Upper lobe of right lung (tissue), 1 donor: Measurements from ENCODE around the gene TNFSF13B. TPM values are rescaled to one million over a fixed set of nuclear protein-coding genes. Genes with fewer than 3 reads are reported as not detected.

Experiments
- ATAC-seq: fragments of 200-7000 bp; cut with Tn5 transposase; one replicate; pipeline ENCODE4 v1.9.1; 2020; ENCODE audit warnings: mild to moderate bottlenecking, moderate library complexity
- DNase-seq: peaks from one replicate; pipeline ENCODE4 v3.0.0-alpha.2; 2020
- H3K27ac ChIP-seq: fragments of 200-600 bp; one replicate; pipeline ENCODE4 v1.8.0; 2022
- H3K27me3 ChIP-seq: fragments of 200-600 bp; one replicate; pipeline ENCODE4 v1.8.0; 2022; ENCODE audit warnings: mild to moderate bottlenecking
- H3K36me3 ChIP-seq: fragments of 200-600 bp; one replicate; pipeline ENCODE4 v1.8.0; 2022
- H3K4me1 ChIP-seq: fragments of 200-600 bp; one replicate; pipeline ENCODE4 v1.8.0; 2022
- H3K4me3 ChIP-seq: fragments of 200-600 bp; one replicate; pipeline ENCODE4 v1.8.0; 2022; ENCODE audit warnings: mild to moderate bottlenecking
- H3K9me3 ChIP-seq: fragments of 200-600 bp; one replicate; pipeline ENCODE4 v1.8.0; 2022
- intact Hi-C: fragments of 100-400 bp; cut with DNase I; formaldehyde crosslinking; loops from one replicate; pipeline ENCODE4 v1.11.0; 2022
- total RNA-seq: library from RNA; stranded (reverse); fragmentation: NEBNext Ultra II Directional; extraction: Animal tissue kit (Norgen Biotek cat#: 25700); gene quantifications from one replicate; pipeline ENCODE4 v1.2.1, GENCODE V29; 2021
- TF ChIP-seq, protein P1 (sequence below): fragments of 200-600 bp; IDR thresholded peaks from one replicate; pipeline ENCODE4 v1.8.0; 2022; ENCODE audit warnings: antibody characterized with exemption
- donor health status: DM: no; HTN: yes; CAD: no; lungs with severe emphysema.

Gene TNFSF13B
- total RNA-seq, 1 donor from 2014 or later: 12.2 TPM

DNA sequence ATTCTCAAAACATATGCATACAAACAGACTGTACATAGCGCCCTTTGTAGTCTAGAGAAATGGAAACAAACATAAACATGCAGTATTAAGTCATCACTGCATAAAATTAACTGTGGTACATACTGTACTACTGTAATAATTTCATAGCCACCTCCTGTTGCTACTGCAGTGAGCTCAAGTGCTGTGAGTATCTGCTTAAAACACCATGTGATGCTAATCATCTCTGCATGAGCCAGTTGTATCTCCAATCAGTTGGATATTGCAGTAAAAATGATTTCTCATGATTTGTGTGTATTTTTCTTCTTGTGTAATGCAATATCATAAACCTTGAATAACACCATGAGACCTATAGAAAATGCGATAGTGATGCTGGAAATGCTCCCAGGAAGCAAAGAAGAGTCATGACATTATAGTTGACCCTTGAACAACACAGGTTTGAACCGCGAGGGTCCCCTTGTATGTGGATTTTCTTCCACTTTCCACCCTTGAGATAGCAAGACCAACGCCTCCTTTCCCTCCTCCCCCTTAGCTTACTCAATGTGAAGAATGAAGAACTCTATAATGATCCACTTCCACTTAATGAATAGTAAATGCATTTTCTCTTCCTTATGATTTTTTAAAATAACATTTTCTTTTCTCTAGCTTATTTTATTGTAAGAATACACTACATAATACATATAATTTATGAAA lies 4.1 kb downstream of the TNFSF13B start:
- no peak overlapping the region for H3K4me3 ChIP-seq
- peaks cover 27% of the 10 kb centered on the region for H3K4me1 ChIP-seq
- DNase-seq (no peak), ATAC-seq (no peak)
- intact Hi-C loops: no loop called here
- no peak overlapping the region for H3K27ac ChIP-seq
- no peaks in the 10 kb centered on the region for H3K27me3 ChIP-seq
- TF ChIP-seq, protein P1, sequence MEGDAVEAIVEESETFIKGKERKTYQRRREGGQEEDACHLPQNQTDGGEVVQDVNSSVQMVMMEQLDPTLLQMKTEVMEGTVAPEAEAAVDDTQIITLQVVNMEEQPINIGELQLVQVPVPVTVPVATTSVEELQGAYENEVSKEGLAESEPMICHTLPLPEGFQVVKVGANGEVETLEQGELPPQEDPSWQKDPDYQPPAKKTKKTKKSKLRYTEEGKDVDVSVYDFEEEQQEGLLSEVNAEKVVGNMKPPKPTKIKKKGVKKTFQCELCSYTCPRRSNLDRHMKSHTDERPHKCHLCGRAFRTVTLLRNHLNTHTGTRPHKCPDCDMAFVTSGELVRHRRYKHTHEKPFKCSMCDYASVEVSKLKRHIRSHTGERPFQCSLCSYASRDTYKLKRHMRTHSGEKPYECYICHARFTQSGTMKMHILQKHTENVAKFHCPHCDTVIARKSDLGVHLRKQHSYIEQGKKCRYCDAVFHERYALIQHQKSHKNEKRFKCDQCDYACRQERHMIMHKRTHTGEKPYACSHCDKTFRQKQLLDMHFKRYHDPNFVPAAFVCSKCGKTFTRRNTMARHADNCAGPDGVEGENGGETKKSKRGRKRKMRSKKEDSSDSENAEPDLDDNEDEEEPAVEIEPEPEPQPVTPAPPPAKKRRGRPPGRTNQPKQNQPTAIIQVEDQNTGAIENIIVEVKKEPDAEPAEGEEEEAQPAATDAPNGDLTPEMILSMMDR: no peak
- H3K9me3 ChIP-seq: no peaks in the 10 kb centered on the region
- no peaks in the 10 kb centered on the region for H3K36me3 ChIP-seq

DNA sequence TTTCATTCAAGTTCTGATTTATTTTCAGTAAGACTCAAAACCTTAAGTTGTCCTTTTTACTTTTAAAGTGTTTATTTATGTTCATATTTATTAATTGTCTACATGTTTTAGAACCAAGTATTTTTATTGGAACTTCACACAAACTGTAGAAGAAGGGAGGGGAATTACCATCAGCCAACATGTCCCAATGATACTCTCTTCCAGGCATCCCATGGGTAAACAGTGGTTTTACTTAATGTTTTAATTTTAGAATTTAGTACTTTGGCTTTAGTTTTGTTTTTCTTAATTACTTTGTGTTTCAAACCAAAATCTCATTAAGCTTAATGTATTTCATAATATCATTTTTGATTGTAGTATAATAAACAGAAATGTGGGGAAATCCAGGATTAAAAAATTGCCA lies 5.2 kb downstream of the TNFSF13B start:
- ATAC-seq (no peak), DNase-seq (no peak)
- Histone ChIP-seq H3K36me3 (no peaks in the 10 kb centered on the region), H3K27ac (no peak overlapping the region), H3K27me3 (no peaks in the 10 kb centered on the region), H3K4me1 (peaks cover 15% of the 10 kb centered on the region), H3K9me3 (no peaks in the 10 kb centered on the region), H3K4me3 (no peak overlapping the region)
- TF ChIP-seq, protein P1: no peak
- intact Hi-C loops: no loop called here

DNA sequence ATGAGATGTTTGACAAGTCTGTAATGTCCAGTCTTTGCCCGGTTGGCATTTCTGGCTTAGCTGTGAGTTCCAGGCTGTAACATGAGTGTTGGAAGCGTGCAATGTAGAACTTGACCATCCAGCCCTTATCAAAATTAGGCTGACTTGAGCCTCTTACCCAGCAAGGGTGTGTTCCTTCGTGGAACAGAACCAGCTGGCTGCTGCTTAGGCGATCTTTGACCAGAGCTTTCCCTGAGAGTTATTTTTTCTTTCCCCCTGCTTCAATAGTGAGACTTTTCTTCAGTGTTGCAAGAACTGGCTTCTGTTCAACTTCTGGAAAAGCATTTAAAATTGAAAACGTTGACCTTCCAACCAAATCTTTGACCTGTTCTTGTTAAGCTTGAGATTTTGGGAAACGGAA lies 6.5 kb downstream of the TNFSF13B start:
- intact Hi-C loops: no loop called here
- H3K27me3 ChIP-seq: no peaks in the 10 kb centered on the region
- TF ChIP-seq, protein P1: no peak
- DNase-seq (no peak), ATAC-seq (peak; percentile 77)
- no peaks in the 10 kb centered on the region for H3K36me3 ChIP-seq
- H3K27ac ChIP-seq: no peak overlapping the region
- H3K4me3 ChIP-seq: no peak overlapping the region
- peaks cover 9% of the 10 kb centered on the region for H3K4me1 ChIP-seq
- H3K9me3 ChIP-seq: no peaks in the 10 kb centered on the region

DNA sequence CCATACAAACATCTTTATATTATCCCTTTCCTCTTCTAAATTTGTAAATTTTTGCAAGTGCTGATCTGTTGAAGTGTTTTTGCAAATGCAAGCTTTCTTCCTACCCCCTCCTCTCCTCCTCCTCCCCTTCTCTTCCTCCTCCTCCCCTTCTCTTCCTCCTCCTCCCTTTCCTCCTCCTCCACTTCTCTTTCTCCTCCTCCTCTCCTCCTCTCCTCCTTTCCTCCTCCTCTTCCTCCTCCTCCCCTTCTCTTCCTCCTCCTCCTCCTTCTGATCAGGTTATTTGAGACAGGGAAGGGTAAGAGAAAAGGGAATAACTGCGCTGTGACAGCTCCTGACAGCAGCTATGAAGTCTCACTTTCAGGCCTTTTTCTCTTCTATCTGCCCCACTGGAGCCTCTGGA lies 8.9 kb downstream of the TNFSF13B start:
- Histone ChIP-seq H3K4me1 (peaks cover 9% of the 10 kb centered on the region), H3K27me3 (no peaks in the 10 kb centered on the region), H3K36me3 (no peaks in the 10 kb centered on the region), H3K4me3 (no peak overlapping the region), H3K9me3 (no peaks in the 10 kb centered on the region), H3K27ac (no peak overlapping the region)
- ATAC-seq (no peak), DNase-seq (no peak)
- TF ChIP-seq, protein P1: no peak
- intact Hi-C loops: no loop called here

DNA sequence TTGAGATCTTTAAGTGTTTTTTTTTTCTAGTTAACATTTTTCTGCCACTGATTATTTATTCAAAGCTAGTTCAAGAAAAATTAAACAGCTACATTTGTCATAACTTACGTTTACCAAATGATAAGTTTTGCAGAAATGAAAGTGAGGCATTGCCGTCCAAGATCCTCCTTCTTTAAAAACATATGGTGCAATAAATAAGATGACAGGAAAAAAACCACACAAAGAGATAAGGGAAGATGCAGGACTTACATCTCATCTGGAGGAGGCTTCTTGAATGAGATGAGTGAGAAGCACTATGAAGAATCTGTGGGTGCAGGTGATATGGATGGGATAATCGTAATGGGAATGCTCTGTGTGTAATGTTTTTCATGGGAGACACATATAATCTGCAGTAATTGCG lies 12.4 kb downstream of the TNFSF13B start:
- TF ChIP-seq, protein P1: no peak
- ATAC-seq: no peak
- no peak overlapping the region for H3K4me3 ChIP-seq
- DNase-seq: no peak
- H3K9me3 ChIP-seq: no peaks in the 10 kb centered on the region
- no peak overlapping the region for H3K27ac ChIP-seq
- intact Hi-C loops: no loop called here
- H3K27me3 ChIP-seq: no peaks in the 10 kb centered on the region
- no peaks in the 10 kb centered on the region for H3K36me3 ChIP-seq
- H3K4me1 ChIP-seq: no peaks in the 10 kb centered on the region

DNA sequence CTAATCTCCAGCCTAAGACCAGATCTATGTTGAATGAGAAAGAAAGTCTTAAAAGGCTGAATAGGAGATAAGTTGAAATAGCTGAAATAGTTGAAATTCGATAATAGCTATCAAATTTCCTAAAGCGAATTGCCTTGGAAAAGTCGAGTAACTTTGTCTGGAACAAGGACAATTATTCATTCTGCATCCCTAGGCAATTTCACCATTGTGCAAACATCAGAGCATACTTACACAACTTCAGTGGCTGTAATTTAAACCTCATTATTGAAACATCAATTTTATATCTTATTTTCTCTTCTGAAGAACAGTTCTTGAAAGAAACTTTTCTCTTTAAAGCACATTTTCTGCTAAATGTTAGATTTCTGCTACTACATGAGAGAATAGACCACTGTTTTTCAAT lies 13.6 kb downstream of the TNFSF13B start:
- TF ChIP-seq, protein P1: no peak
- no peak for DNase-seq
- H3K36me3 ChIP-seq: no peaks in the 10 kb centered on the region
- no peaks in the 10 kb centered on the region for H3K4me1 ChIP-seq
- H3K4me3 ChIP-seq: no peak overlapping the region
- no peak overlapping the region for H3K27ac ChIP-seq
- intact Hi-C loops: no loop called here
- no peaks in the 10 kb centered on the region for H3K9me3 ChIP-seq
- no peaks in the 10 kb centered on the region for H3K27me3 ChIP-seq
- ATAC-seq: no peak
